Measurements from ENCODE around the gene FMN1.

DNA sequence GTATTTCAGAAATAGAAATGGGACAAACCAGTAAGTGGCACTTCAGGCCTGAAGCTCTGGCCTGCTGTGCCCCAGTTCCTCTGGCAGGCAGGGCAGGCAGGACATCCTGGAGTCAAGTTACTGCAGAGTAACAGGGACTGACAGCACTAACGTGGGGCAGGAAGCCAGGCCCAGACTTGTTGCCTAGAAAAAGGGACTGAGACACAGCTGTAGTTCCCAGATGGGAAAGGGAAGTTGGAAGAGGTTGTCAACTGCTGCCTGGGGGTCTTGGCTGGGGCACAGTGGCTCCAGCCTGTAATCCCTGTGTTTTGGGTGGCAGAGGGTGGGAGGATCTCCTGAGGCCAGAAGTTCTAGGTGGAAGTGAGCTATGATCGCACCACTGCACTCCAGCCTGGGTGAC lies 171.9 kb downstream of the FMN1 start:
- TF ChIP-seq, protein P1, sequence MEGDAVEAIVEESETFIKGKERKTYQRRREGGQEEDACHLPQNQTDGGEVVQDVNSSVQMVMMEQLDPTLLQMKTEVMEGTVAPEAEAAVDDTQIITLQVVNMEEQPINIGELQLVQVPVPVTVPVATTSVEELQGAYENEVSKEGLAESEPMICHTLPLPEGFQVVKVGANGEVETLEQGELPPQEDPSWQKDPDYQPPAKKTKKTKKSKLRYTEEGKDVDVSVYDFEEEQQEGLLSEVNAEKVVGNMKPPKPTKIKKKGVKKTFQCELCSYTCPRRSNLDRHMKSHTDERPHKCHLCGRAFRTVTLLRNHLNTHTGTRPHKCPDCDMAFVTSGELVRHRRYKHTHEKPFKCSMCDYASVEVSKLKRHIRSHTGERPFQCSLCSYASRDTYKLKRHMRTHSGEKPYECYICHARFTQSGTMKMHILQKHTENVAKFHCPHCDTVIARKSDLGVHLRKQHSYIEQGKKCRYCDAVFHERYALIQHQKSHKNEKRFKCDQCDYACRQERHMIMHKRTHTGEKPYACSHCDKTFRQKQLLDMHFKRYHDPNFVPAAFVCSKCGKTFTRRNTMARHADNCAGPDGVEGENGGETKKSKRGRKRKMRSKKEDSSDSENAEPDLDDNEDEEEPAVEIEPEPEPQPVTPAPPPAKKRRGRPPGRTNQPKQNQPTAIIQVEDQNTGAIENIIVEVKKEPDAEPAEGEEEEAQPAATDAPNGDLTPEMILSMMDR (IDR thresholded peaks at IDR 0.05; ENCODE audit: control extremely low read depth in 1 of 3, insufficient read depth in 1 of 3, low read depth in 1 of 3, low read length in 3 of 3), result no peak
- TF ChIP-seq RFX5 (IDR thresholded peaks at IDR 0.05; ENCODE audit: borderline replicate concordance, low read depth, low read length) (no peak), SP1 (IDR thresholded peaks at IDR 0.05; ENCODE audit: low read depth, low read length) (no peak), POLR2A (IDR thresholded peaks at IDR 0.05; ENCODE audit: control extremely low read depth in 1 of 2, low read depth in 2 of 2, low read length in 2 of 2) (no peak), JUN (IDR thresholded peaks at IDR 0.05; ENCODE audit: low read depth, low read length) (no peak), MAX (IDR thresholded peaks at IDR 0.05) (no peak), ZNF274 (IDR thresholded peaks at IDR 0.05; ENCODE audit: borderline replicate concordance, extremely low read depth, low read length) (no peak), CHD1 (IDR thresholded peaks at IDR 0.05; ENCODE audit: low read depth, low read length) (no peak), RNF2 (IDR thresholded peaks at IDR 0.05; ENCODE audit: borderline replicate concordance, low read depth, low read length, missing control alignments, poor library complexity, severe bottlenecking) (no peak), TEAD4 (IDR thresholded peaks at IDR 0.05; ENCODE audit: low read depth, low read length) (no peak), TAF1 (IDR thresholded peaks at IDR 0.05; ENCODE audit: low read depth, low read length) (no peak), TBP (IDR thresholded peaks at IDR 0.05; ENCODE audit: low read depth, low read length) (no peak)
- TF ChIP-seq, protein P2, sequence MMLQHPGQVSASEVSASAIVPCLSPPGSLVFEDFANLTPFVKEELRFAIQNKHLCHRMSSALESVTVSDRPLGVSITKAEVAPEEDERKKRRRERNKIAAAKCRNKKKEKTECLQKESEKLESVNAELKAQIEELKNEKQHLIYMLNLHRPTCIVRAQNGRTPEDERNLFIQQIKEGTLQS (IDR thresholded peaks at IDR 0.05; ENCODE audit: insufficient read depth, low read depth, low read length), result no peak
